Fibroblast of skin of scalp (primary cell): ENCODE data around the gene SNN.

Experiments used
- DNase-seq: peaks from one replicate; pipeline ENCODE4 v3.0.0-alpha.2; 2013

Gene SNN

GRCh38 chr16:11668623-11669379, 546 bp downstream of the SNN start:
- DNase-seq: no peak

GRCh38 chr16:11669380-11670146, 1.3 kb downstream of the SNN start:
- no peak for DNase-seq

DNA sequence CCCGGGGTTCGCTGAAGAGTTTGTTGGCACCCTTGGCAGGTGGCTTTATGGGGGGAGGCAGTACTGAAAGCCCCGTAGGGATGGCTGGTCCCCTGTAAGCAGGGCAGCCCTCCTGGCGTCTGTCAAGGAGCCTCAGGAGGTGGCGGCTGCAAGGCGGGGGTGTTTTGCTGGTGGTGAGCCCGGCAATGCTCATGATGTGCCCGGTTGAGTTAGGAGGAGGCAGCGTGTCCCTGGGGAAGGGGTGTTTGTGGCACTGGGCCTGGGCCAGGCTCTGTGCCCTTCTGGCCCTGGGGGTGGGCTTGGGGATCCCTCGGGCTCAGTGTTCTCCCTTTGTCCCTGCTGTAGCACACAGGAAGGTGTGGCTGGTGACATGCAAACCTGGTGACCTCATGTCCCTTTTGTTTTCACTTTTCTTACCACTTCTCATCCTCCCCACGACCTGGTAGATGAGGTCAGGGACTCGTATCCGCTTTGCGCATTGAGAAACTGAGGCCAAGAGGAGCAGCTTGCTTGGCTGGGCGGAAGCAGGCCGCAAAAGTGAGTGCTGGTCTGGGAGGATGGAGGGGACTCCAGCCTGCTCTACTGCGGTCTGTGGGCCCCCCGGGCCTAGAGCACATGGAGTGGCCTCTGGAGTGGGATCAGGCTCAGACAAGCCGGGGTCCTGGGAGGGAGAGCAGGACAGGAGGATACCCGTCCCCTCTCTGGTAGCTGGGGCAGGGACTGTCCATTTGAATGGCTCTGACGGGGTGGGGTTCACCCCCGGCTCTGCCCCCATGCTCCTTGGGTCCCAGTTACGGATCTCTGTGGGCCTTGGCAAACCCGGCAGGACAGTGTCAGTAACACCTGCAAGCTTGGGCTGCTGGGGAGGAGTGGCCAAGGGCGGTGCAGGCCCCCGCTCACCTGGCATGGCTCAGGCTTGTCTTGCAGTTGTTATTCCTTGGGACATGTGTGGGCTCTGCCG, 2.2 kb downstream of the SNN start:
- no peak for DNase-seq

DNA sequence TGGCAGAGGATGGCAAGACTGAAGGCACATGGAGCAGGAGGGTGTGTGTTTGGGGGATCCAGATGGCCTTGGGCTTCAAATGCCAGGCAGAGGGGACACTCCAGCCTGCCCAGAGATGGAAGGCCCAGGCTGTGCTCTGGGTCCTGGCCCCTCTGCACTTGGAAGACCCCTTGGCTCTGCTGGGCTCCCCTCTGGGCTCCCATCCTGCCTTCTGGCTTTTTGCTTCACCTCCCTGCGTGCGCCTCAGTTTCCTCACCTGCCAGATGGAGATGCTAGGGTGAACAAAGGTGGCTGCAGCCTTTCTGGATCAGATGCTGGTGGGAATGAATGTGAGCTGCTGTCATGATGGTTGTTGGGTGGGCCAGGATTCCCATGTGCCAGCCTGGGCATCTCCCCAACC, 3.0 kb downstream of the SNN start:
- DNase-seq: no peak

DNA sequence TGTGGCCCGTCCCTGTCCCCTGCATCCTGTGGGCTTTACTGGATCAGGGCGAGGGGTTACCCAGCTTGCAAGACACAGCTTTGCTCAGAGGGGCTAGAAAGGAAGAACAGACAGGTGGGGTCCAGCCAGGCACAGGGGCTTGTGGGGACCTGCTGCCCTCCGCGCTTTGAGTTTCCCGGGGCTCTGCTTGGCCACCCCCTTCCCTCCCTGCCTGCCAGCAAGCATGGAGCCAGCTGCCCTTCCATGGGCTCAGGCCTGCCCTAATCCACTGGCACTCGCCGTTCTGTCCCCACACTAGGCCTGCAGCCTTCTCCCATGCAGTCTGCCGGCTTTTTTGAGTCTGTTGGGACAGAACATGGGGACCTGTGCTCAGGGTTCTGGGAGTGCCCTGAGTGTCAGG, 3.4 kb downstream of the SNN start:
- no peak for DNase-seq

DNA sequence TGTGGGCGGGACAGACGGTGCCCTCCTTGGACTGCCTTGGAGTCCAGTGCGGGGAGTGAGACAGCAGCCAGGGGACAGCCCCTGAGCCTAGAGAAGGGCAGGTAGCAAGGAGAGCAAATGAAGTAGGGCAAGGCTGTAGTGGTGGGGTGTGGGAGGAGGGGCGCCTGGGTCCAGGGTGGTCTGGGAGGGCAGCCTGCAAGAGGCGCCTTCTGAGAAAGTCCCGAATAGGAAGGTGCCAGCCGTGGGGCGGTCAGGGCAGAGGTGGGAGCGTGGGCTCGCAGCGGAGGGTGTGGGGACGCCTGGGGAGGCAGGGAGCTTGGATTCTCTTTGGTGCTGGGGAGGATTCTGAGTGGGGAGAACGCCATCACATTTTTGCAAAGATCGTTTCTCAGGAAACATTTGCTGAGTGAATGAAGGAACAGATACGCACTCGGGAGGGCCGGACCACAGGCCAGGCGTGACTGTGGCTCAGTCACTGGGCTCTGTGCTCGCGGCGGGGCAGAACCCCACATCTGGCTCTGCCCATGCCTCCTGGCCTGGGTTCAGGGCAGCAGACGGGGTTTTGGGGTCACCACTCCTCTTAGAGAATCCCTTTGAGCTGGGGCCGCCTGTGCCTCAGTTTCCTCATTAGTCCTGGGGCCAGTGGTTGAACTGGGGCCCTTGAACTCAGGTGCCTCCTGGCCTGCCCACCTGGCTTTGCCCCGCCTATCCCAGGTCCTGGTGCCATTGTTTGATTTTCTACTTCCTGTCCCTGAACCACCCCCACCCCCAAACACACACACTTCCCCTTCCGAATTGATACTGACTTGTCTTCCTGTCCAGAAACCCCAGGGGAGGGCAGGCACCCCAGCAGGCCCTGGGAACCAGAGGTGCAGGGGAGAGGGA, 4.2 kb downstream of the SNN start:
- no peak for DNase-seq

DNA sequence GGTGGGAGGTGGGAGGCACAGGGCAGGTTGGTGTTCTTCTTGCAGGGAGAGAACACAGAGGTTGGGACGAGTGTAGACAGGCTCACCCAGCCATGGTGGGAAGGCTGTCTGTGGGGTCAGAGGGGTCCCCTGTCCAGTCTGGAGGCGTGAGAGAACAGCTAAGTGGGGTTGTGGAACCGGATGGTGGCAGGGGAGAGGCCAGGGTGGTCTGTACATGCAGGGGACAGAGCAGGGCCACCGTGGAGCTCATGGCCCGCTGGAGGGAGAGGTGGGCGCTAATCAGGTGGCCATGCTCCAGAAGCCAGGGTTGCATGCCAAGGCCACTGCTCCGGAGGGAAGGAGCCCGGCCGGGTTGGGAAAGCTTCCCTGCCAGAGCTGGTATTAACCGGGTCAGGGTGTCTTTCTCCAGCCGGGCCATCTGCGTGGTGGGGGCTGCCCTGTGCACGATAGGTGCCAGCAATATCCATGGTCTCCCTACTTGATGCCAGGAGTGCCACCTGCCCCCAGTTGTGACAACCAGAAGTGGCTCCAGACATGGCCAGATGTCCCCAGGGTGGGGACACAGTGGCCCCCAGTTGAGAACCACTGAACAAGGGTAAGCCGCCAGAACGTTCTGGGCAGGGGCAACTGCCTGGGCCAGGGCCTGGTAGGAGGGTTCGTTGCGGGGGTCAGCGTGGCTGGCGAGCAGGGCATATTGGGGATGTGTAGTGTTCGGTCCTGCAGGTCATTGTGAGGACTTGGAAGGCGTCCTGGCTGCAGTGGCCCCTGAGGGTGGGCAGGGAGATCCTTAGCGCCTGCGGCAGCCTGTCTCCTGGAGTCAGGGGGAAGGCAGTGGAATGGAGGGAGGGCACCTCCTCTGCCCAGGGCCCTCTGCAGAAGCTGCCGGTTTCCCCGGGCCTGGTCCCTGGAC, 5.1 kb downstream of the SNN start:
- no peak for DNase-seq

- no peak for DNase-seq
Measured at GRCh38 chr16:11674001-11674817, 6.0 kb downstream of the SNN start.

GRCh38 chr16:11674818-11675560, 6.7 kb downstream of the SNN start:
- peak; percentile 60 for DNase-seq

GRCh38 chr16:11675561-11676511, 7.6 kb downstream of the SNN start:
- no peak for DNase-seq

DNA sequence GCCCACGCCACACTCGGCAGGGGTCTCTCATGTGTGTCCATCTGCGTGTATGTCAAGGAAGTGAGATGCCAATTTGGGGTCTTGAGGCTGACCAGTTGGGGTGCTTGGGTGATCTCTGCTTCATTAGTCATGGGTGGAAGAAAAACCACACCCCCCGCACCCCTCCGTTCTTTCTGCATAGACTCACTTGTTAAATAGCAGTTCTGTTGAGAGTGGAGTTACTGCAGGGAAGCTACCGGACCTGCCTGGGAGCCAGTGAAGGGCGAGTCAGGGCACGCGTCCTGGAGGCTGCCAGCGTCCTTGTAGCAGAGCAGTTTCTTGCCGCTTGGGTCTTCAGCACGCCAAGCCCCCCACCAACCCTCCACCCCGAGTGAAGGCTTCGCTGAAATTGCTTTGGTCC, 8.5 kb downstream of the SNN start:
- no peak for DNase-seq

DNA sequence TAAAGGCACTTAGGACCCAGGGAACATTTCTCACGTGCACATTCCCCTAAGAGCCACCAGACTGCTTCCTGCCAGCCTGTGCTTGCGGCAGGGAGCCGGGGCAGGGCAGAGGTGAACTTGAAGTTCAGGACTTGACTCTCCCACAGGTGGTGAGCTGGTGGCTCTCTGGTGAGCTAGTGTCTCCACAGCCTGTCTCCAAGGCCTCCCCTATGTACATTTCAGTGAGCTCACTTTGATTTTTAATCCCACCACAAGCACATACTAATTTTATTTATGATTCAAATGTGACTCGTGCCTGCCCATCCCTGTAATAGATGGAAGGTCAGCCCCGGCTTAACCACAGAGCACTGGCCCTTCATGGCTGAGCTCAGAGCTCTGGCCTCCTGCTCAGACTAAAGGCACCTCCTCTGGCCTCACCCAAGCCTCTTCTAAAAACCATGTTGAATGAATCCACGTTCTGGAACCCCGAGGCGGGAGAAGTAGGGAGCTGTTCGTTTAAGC, 9.2 kb downstream of the SNN start:
- no peak for DNase-seq

DNA sequence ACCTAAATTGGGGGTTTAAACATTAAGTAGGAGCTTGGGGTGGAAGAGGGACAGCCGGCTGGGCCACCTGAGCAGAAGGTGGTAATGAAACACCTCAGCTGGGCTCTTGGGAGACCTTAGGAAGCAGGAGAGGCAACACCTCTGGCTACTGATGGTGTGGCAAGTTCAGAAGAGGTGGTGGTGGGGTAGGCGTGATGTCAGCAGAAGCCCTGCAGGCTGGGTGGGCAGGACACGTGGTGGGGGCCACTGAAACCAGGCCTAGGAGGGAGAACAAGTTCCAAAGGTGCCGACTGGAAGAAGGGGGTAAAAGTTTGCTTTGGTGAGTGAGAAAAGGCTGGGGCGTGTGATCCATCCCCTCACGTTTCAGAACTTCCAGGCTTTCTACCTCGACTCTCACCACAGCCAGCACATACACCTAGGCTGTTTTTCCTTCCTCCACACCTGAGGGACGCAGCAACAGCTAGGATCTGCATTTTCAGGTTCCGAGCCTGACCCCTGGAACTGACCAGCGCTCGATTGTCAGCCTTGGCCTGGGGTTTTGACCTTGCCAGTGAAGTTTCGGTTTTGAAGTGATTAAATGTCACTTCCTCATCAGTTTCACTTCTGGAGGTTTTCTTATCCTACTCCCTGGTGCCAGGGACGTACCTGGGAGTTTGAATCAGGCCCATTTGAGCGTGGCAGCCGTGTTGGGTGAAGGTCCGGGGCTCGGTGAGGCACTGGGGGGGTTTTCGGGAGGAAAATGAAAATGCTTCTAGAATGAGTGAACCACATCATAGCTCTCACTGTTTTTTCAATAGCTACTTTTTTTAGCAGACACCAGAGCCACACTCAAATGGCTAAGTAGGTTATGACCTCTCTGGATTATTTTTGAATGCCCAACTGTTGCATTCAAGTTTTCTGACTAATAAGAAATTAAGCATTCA, 10.0 kb downstream of the SNN start:
- DNase-seq: no peak

DNA sequence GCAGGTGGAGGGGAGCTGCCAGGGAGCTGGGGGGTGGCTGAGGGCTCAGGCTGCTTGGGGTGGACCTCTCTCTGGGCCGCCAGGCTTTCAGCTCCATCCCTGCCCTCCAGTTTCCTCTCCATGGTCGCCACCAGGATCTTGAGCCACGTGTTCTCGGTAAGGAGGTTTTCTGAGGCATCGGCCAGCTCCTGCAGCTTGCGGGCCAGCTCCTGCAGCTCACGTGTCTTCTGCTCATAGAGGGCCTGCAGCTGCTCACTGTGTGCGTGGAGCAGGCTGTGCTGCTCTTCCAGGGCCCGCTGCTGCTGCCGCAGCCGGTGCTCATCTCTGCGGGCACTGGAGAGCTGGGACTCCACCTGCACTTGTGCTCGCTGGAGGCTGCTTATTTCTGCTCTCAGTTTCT, 11.0 kb downstream of the SNN start:
- no peak for DNase-seq

GRCh38 chr16:11679941-11680911, 12.0 kb downstream of the SNN start:
- no peak for DNase-seq
